GM21526 (cell line): ENCODE results near the gene ABI1.
A peak's percentile ranks its signal among the peaks of the same experiment; 100 is the strongest.
"Not testable (repeated sequence)": the region's sequence is repeated elsewhere in the genome, so short reads cannot be mapped to it uniquely, and the experiment has no call there.

Experiments
- ATAC-seq: cut with Tn5 transposase; IDR thresholded peaks from one replicate; pipeline ENCODE4 v1.9.1; 2021; ENCODE audit warnings: moderate library complexity; ENCODE audit not compliant: unreplicated experiment, low FRiP score

The ABI1 gene

DNA sequence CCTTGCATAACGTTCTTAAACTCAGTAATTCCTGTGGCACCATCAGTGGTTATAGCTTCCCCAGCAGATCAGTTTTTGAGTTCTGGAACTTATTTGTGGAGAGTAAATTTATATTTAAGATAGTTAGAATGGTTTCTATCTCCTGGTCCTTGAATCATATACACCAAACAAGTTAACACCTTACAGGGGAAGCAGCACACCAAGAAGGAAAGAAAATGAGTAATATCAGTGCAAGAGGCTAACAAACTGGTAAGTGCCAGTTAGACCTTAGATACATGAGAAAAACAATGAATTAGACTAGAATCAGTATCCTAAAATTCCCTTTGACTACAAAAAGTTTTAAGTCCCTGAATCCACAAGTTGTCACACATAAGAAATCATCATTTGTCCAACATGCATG, 54.2 kb downstream of the ABI1 start:
- ATAC-seq: no peak

GRCh38 chr10:26805567-26806245, 55.1 kb downstream of the ABI1 start:
- ATAC-seq: no peak

GRCh38 chr10:26804418-26805393, 56.1 kb downstream of the ABI1 start:
- no peak for ATAC-seq

GRCh38 chr10:26803849-26804248, 56.9 kb downstream of the ABI1 start:
- ATAC-seq: no peak

- no peak for ATAC-seq
Observed at GRCh38 chr10:26802527-26802926, 58.2 kb downstream of the ABI1 start.

DNA sequence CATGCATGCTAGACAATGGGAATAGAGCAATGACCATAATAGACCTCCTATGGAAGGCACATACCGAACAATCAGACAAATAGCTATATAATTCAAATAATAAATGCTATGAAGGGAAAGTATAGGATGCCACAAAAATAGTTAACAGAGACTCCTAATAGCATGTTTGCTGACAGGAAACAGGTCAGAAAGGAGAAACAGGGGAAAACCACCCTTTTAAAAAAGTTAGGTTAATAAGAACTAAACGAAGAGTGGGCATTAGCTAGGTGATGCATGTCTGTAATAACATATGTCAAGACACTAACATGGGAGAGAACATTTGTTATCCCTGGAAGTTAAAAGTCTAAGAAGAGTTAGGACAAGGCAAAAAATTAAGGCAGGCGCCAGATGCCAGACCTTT, 58.9 kb downstream of the ABI1 start:
- ATAC-seq: no peak

DNA sequence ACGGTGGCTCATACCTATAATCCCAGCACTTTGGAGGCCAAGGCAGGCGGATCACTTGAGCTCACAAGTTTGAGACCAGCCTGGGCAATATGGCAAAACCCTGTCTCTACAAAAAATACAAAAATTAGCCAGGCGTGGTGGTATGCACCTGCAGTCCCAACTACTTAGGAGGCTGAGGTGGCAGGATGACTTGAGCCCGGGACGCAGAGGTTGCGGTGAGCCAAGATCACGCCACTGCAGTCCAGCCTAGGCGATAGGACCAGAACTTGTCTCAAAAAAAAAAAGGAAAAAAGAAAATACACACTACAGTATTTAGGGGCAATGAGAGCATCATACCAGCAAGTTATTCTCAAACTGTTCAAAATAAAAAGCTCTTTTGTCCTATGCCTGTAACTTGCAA, 59.5 kb downstream of the ABI1 start:
- ATAC-seq: no peak

GRCh38 chr10:26800468-26800867, 60.3 kb downstream of the ABI1 start:
- no peak for ATAC-seq

DNA sequence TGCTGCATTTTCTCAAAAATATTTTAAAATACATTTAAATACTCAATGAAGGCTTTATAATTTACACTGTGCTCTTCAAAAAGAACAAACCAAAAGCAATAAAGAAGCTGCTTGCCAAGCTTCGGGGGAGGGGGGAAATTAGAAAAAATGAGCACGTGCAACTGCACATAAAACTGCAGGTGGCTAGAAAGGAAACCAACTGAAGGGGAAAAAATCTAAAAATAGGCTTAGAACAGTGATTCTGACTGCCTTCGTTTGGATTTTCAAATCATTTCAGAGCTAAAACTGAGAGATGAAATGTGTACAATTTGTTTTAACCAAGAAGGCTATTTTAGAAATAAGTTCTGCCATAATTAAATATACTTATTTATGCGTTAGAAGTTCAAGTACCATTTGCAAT, 61.4 kb downstream of the ABI1 start:
- ATAC-seq: peak; percentile 44

DNA sequence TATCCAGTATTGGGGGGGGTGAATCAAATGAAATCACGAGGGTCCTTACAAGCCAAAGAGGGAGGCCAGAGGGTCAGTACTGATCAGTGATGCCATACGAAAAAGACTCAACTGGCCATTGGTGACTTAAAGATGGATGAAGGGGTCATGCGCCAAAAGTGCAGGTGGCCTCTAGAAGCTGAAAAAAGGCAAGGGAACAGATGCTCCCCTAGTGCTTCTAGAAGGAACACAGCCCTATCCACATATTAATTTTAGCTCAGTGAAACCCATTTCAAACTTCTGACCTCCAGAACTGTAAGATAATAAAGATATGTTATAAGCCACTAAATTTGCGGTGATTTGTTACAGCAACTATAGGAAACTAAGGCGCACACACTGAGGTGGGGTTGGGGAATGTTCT, 62.5 kb downstream of the ABI1 start:
- ATAC-seq: no peak

- ATAC-seq: no peak
Observed at GRCh38 chr10:26797340-26797739, 63.4 kb downstream of the ABI1 start.

GRCh38 chr10:26792758-26793495, 67.8 kb downstream of the ABI1 start:
- ATAC-seq: no peak

DNA sequence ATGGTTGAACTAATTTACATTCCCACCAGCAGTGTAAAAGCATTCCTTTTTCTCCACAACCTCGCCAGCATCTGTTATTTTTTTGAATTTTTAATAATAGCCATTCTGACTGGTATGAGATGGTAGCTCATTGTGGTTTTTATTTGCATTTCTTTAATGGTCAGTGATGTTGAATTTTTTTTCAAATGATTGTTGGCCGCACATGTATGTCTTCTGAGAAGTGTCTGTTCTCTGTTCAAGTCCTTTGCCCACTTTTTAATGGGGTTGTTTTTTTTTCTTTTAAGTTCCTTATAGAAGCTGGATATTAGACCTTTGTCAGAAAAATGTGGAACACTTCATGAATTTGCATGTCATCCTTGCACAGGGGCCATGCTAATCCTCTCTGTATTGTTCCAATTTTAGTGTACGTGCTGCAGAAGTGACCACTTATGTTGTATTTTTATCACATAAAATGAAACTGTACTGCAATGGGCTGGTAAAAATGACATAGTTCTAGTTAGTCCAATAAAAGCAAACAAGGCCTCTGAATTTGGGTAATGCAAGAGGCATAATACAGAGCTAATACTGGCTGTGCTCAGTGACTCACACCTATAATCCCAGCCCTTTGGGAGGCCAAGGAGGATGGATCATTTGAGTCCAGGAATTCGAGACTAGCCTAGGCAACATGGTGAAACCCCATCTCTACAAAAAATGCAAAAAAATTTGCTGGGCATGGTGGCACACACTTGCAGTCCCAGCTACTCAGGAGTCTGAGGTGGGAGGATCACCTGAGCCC, 70.3 kb downstream of the ABI1 start:
- ATAC-seq: no peak

DNA sequence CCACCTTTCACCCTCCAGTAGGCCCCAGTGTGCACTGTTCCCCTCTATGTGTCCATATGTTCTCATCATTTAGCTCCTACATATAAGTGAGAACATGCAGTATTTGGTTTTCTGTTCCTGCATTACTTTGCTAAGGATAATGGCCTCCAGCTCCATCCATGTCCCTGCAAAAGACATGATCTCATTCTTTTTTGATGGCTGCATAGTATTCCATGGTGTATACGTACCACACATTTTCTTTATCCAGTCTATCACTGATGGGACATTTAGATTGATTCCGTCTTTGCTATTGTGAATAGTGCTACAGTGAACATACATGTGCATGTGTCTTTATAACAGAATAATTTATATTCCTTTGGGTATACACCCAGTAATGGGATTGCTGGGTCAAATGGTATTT, 71.0 kb downstream of the ABI1 start:
- ATAC-seq: not testable (repeated sequence)

- no peak for ATAC-seq
Observed at GRCh38 chr10:26787362-26787761, 73.4 kb downstream of the ABI1 start.

DNA sequence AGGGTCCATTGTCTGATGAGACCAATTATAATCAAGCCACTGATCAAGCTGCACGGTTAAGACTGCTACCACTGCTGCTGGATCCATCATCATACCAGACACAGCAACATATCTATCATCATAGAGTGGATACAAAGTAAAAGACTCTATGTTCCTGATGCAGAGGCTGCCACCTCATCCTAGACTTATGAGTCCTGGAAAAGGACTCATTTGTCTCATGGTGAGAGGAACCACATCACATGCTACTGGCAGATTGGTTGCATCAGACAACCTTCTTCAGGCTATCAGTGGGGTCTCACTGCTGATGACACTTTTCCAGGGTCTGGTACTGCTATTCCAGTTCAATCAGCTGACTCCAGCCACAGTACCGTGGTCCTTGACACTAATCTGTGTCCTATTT, 79.0 kb downstream of the ABI1 start:
- ATAC-seq: no peak

GRCh38 chr10:26780793-26781601, 79.8 kb downstream of the ABI1 start:
- peak; percentile 53 for ATAC-seq

GRCh38 chr10:26780106-26780792, 80.5 kb downstream of the ABI1 start:
- peak; percentile 42 for ATAC-seq
